ENCODE data around the gene SHISA8.
"Not testable (repeated sequence)": the region's sequence is repeated elsewhere in the genome, so short reads cannot be mapped to it uniquely, and the experiment has no call there.

Gene SHISA8

DNA sequence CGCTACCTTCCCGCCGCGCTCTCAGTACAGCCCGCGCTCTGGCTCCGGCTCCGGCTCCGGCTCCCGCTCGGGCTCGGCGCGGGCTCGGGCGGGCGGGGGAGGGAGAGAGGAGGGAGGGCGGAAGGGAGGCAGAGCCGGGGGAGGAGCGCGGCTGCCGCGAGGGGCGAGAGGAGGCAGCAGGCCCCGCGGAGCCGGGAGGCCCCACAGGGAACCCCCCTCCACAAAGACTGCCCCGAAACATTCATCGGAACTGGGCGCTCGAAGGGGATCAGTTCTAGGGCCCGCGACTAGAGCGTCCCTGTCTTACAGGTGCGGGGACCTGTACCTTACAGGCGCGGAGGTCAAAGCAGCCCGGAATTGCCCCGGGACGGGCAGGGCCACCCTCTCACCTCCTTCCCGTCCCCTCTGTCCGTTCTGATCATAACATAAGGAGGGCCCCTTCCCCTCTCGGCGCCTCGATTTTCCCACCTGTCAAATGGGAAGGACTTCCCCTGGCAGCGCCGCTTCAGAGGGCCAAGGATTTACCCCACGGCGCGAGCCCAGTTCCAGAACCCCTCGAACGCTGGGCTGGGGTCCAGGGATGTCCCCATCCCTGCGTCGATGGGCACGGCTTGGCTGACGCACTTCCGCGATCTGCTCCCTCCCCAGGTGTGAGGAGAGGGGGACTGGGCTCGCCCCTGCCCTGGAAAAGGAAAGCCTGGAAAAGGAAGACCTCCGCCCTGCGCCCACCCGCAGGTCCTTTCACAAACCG lies at the start of gene SHISA8:
Gene SHISA8 (minus strand): TSS at position 40 of the 751 bp plus-strand sequence. CDS start 407 bp downstream, outside the sequence.
- H3K27ac ChIP-seq: no peak within 1 kb of the TSS
- DNase-seq (ENCODE audit: low read depth, low spot score): no peak

- H3K27ac ChIP-seq: no peak overlapping the region
- no peak for DNase-seq (ENCODE audit: low read depth, low spot score)
These were observed 49.2 kb upstream of the SHISA8 start for GRCh38 chr22:41964112-41964491.

- DNase-seq (ENCODE audit: low read depth, low spot score): no peak
- no peak overlapping the region for H3K27ac ChIP-seq
These were observed 48.7 kb upstream of the SHISA8 start for GRCh38 chr22:41963453-41964111.

DNA sequence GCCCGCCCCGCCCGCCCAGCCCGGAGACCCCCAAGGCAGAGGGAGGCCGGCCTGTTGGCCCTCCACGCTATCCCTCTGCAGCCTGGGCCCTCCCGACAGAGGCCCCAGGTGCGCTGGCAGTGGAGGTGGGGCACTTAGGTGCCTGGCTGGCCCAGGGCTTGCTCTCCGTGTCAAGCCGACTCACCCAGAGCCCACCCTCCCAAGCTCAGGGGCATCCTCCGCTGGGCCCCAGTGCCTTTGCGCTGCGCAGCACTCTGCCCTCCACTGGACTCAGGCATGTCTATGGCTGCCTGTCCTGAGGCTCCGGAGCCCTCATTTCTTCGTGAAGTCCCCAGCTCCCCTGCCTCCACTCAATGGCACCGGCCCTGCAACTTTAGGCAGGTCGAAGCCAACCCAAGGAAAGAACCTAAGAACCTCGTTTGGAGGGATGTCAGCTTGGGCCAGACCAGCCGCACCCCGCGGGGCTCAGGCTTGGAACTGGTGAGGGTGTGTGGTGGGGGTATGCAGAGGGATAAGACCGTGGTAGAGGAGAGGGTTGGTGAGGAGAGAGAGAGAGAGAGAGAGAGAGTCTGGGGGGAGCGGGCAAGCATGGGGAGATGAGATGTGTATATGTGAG lies 43.2 kb upstream of the SHISA8 start:
- H3K27ac ChIP-seq: no peak overlapping the region
- DNase-seq (ENCODE audit: low read depth, low spot score): no peak

DNA sequence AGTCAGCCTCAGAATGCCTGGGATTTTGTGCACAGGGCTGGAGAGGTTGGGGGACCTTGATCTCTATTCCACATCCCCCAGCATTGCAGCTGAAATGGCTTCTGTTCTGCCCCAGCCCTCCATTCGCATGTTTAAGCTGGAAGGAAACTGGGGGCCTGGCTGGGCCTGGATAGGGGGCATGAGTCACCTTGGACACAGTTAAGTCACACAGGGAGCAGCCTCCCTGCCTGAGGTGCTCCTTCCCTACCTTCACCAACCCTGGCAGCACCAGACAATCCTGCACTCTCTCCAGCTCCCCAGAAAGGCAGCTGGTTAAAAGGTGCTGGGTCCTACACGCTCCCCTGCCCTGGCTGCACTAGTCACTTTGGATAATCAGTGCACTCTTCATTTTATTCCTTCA lies 37.8 kb upstream of the SHISA8 start:
- no peak overlapping the region for H3K27ac ChIP-seq
- DNase-seq (ENCODE audit: low read depth, low spot score): no peak

DNA sequence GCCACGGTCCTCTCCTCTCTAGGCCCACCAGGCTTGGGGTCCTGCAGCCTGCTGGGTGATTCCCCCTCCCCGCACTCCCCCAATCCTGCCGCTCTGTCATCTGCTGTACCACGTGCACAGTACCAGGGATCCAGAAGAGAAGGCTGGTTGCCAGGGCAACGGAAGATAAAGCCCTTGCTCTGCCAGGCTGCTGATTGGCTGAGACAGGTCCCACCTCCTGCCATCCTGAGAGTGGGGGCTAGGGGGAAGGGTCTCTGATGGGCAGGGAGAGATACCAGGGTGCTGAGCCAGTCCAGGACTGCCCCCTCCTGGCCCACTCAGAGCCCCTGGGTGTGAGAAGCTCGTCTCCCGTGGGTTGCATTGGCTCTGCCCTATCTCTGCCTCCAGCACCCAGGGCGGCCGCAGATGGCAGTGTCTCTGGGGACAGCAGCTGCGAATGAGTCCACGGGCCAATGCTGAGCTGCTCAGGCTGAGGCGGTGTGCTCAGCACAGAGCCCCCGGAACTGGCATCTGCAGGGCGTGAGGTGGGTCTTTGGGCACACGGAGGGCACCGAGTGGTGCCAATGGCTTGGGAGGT lies 37.1 kb upstream of the SHISA8 start, which contains the start of gene SMIM45:
Gene SMIM45 (plus strand): TSS at position 253 of the 577 bp plus-strand sequence.
- H3K27ac ChIP-seq: no peak within 1 kb of the TSS
- DNase-seq (ENCODE audit: low read depth, low spot score): no peak

GRCh38 chr22:41949297-41949965 lies 34.6 kb upstream of the SHISA8 start:
- H3K27ac ChIP-seq: no peak overlapping the region
- DNase-seq (ENCODE audit: low read depth, low spot score): no peak

DNA sequence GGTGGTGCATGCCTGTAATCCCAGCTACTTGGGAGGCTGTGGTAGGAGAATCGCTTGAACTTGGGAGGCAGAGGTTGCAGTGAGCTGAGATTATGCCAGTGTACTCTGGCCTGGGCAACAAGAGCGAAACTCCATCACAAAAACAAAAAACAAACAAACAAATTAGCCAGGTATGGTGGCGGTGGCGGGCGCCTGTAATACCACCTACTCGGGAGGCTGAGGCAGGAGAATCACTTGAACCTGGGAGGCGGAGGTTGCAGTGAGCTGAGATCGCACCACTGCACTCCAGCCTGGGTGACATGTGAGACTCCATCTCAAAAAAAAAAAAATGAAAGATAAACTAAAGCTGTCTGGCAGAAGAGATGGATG lies 34.0 kb upstream of the SHISA8 start:
- not testable (repeated sequence) for DNase-seq (ENCODE audit: low read depth, low spot score)

DNA sequence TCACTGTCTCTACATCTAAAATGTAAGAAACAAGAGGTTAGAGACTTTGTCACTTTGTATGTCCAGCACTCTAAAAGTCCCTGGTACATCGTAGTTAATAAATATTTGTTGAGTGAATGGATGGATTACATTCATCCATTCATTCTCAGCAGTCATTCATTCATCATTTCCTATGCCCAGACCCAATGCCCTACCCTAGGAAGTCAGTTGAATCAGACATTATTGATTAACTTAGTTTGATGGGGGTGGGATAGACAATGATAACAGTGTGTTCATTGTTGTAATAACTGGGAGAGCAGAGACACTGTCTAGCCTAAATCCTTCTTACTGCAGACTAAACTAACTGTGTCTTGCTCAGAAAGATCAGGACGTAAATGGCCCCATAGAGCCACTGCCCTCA lies 33.3 kb upstream of the SHISA8 start:
- DNase-seq (ENCODE audit: low read depth, low spot score): no peak
- no peak overlapping the region for H3K27ac ChIP-seq

More for the DNA sequence above, 34.0 kb upstream of the SHISA8 start:
- H3K27ac ChIP-seq: not testable (repeated sequence)

DNA sequence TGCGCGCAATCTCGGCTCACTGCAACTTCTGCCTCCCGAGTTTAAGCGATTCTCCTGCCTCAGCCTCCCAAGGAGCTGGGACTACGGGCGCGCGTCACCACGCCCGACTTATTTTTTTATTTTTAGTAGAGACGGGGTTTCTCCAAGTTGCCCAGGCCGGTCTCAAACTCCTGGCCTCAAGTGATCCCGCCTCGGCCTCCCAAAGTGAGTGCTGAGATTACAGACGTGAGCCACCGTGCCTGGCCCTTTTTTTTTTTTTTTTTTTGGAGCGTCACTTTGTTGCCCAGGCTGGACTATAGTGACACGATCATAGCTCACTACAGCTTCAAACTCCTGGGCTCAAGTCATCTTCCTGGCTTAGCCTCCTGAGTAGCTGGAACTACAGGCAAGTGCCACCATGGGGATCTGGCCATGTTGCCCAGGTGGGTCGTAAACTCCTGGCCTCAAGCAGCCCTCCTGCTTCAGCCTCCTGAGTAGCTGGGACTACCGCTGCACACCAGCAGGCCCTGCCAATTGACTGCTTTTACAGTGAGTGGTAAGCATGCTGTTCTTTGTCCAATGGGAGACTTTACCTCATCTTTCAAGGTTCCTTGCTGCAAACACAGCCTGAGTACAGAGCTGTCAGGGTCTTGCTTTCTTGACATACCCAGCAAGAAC lies 32.7 kb upstream of the SHISA8 start:
- no peak overlapping the region for H3K27ac ChIP-seq
- no peak for DNase-seq (ENCODE audit: low read depth, low spot score)

DNA sequence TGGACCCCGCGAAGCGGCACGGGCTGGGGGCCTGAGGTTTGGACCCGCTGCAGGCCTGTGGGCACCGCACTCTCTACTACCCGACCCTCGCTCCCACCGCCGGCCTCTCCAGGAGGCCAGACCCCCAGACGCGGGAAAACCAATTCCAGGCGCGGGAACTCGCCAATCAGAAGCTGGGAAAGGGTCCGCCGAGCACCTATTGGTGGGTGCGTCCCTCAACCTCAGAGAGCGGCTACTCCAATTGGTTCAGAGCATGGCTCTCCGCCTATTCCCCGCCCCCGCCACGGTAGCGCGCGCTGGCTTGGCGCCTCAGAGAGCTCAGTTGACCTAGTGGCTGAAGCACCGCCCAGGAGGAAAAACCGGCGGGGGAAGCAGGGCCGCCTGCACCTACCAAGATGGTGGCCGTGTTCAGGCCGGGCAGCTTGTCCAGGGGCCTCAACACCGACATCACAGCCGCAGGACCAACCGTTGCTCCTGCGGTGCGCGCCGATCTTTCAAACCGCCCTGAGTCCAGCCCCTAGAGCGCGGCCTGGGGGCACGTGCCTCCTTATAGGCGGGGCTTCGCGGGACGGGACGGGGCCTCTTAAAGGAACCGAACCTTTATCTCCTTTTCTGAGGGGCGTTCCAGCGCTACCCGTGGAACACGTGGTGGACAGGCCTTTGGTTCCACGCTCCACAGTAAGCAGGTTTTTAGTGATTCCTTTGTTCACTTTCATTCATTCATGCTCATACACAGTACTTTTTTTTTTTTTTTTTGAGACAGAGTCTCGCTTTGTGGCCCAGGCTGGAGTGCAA lies 32.0 kb upstream of the SHISA8 start, which contains the start of gene CENPM:
Gene CENPM (minus strand): TSS at position 524 of the 795 bp plus-strand sequence. CDS start 76 bp downstream, at position 448.
- DNase-seq (ENCODE audit: low read depth, low spot score): peak; percentile 64

DNA sequence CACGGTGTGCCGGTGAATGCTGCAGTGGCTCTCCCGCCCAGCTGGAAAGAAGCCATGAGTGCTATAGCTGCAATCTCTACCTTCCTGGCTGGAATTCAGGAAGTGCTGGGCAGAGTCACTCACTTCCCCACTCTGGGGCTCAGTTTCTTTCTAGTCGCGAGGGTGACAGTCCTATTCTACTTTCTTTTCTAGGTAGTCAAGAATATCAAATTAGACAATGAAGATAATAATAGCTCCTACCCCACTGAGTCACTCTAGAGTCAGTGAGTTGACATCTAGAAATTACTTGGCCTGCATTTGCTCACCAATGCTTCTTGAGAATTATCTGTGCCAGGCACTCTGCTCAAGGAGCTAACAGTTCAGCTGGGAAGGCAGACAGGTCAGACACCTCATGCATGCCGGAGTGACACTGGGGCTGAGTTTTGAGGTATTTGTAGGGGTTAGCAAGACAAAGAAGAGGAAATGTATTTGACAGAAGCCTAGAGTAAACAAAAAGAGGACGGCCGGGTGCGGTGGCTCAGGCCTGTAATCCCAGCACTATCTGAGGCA lies 28.9 kb upstream of the SHISA8 start:
- peak overlapping the region; percentile 18 for H3K27ac ChIP-seq
- peak; percentile 16 for DNase-seq (ENCODE audit: low read depth, low spot score)

More for the DNA sequence above, 32.0 kb upstream of the SHISA8 start, which contains the start of gene CENPM:
- H3K27ac ChIP-seq: no peak within 1 kb of the TSS

DNA sequence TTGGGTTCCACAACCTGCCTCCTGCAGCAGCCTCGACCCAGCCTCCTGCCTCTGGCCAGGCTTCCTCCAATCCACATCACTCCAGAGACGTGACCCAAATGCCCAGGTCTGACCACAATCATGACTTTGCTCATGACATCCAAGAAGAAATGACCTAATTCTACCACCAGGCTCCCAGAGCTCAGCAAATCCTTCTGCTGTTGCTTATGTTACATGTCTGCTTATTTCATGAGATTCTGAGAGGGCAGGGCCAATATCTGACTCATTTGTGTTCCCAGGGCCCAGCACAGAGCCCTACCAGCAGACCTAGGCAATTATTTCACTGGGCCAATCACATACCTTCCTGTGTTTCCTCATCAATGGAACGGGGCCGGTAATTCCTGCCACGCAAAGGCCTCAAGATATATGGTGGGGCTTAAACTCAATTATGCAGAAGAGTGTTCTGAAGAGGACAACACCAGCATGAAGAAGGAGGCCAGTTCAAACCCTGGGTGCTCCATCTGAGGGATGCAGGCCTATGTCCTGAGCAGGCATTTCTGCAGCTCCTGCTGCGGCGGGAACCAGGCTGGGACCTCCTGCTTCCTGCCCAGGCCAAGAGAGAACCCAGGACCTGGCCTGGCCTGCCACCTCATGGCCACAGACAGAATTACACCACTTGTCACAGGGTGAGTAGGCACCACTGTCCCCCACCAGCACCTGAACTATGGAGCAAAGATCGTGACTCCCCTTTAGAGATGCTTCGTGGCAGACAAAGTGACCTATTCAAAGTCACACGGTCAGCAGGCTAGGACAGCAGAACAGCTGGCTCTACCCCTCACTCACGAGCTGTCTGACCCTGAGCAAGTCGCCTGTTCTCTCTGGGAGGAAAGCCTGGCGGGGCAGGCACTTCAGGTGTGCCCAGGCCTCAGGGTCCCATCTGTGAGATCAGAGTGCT lies 26.2 kb upstream of the SHISA8 start:
- peak; percentile 72 for DNase-seq (ENCODE audit: low read depth, low spot score)
- peak overlapping the region; percentile 72 for H3K27ac ChIP-seq

DNA sequence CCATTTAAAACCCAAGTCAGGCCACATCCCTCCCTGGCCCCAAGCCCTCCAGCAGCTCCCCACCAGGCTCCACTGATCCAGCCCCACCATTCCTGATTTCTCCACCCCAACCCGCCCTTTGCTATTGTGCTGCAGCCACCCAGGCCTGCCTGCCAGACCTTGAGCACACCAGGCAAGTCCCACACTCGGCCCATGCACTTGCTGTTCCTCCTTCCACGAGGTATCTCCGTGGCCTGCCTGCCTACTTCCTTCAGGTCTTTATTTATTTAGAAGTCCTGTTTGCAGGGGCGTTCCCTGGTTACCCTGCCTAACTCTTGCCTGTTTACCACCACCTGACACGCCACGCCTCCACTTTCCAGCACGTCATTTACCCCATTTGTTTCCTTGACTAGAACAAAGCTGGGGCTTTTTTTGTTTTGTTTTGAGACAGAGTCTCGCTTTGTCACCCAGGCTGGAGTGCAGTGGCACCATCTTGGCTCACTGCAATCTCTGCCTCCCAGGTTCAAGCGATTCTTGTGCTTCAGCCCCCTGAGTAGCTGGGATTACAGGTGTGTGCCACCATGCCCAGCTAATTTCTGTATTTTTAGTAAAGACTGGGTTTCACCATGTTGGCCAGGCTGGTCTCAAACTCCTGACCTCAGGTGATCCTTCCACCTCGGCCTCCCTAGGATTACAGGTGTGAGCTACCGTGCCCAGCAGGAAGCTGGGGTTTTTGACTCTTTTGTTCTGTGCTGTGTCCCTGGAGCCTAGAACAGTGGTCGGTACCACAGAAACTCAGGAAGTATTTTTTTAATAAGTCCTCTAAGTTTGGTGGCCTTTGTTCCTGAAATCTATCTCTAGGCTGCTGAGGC lies 25.3 kb upstream of the SHISA8 start:
- peak overlapping the region; percentile 72 for H3K27ac ChIP-seq
- DNase-seq (ENCODE audit: low read depth, low spot score): peak; percentile 22

DNA sequence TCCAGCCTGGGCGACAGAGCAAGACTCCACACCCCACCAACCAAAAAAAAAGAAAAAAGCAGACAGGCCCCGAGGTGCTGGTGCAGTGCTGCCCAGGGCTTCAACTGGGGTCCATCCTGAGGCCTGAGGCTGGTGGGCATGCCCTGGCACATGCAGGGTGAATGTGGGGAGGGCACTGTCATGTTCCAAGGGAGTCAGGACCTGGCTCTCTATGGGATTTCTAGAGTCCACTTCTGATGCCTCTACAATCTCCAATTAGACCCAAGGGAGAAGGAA lies 22.0 kb upstream of the SHISA8 start:
- DNase-seq (ENCODE audit: low read depth, low spot score): no peak
- no peak overlapping the region for H3K27ac ChIP-seq

DNA sequence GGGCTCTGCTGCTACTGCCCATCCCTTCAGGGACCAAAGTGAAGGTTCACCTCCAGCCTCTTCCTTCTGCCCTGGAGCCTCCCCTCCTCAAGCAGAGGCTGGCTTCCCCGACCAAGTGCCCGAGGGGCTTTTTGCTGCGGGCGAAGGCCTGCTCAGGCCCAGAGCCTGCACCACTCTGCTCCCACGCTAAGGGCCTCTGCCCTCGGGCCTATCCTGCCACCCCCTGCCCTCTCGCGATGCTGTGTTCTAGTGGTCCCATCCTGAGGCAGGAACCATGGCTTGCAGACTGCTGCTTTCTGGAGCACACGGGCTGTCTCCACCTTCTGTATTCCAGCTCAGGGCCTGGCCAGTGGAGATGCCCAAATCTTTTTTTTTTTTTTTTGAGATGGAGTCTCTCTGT lies 20.6 kb upstream of the SHISA8 start:
- no peak for DNase-seq (ENCODE audit: low read depth, low spot score)
- H3K27ac ChIP-seq: no peak overlapping the region

DNA sequence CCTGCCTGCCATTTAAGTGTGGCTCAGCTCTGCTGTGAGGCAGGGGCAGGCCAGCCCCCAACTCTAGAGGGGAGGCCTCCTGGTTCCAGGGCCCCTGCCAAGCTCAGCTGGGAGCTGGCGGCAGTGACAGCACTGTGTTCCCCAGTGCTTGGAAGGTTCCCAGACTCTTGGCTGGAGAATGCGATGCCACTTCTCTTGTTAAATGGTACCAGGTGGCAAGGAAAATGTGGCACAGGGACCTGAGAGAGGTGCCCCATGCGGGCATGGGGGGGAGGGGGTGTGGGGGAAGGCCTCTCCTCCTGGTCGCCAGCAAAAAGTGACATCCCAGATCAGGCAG lies 20.1 kb upstream of the SHISA8 start:
- no peak for DNase-seq (ENCODE audit: low read depth, low spot score)

More for the DNA sequence above, 20.1 kb upstream of the SHISA8 start:
- H3K27ac ChIP-seq: no peak overlapping the region

All from epithelial cell of prostate (primary cell).